GM19035 (cell line): ENCODE results near the gene SPDYE6.
"Not testable (repeated sequence)": the region's sequence is repeated elsewhere in the genome, so short reads cannot be mapped to it uniquely, and the experiment has no call there.

ENCODE experiments used
- ATAC-seq: cut with Tn5 transposase; IDR thresholded peaks from one replicate; pipeline ENCODE4 v1.9.1; 2021; ENCODE audit not compliant: unreplicated experiment

Gene SPDYE6

GRCh38 chr7:102364394-102364886 lies 8.2 kb upstream of the SPDYE6 start:
- not testable (repeated sequence) for ATAC-seq

DNA sequence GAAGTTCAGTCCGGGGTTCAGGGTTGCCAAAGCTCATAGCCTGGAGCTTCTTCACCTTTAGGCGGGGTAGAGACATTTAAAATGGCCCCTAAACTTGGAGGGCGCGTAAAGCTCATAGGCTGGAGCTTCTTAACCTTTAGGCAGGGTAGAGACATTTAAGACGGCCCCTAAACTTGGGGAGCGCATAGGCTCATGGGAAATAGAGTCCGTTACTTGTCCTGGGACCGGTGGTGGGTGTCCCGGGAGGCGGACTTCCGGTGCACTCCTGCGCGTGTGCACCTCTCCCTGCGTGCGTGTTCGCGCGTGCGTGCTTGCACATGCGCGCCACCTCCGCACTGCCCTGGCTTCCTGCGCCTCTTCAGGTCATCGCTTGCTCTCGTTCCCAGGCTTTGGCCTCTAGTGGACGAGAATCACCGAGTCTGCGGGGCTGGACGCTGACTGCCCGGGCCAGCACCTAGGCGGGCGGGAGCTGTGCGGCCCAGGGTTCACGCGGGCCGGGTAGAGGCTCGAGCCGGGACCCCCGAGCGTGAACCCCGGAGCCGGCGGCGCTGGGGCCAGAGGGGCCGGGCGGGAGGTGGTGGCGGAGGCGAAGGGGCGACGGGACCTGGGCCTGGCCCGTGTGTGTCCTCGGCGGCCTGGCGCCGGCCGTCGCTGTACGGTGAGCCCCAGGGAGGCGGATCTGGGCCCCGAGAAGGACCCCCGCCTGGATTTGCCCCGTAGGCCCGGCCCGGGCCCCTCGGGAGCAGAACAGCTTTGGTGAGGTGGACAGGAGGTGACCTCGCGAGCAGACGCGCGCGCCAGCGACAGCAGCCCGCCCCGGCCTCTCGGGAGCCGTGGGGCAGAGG lies 7.5 kb upstream of the SPDYE6 start:
- ATAC-seq: peak; percentile 99

DNA sequence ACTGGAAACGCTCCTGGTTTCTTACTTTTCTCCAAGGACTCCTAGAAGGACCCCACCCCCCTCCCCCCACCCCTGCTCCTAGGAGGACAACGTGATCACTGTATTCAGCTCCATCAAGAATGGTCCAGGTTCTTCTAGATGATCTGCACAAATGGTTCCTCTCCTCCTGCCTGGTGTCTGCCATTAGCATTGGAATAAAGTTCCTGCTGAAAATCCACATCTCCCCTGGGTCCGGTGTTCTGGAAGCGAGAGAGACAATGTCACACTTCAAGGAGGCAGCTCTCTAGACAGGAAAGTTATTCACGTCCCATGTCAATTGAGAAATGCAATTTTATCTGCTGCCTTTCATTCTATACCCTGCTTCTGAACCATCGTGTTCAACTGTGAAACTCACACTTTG lies 9.3 kb downstream of the SPDYE6 start:
- ATAC-seq: not testable (repeated sequence)

GRCh38 chr7:102340599-102341368 lies 15.5 kb downstream of the SPDYE6 start:
- not testable (repeated sequence) for ATAC-seq

DNA sequence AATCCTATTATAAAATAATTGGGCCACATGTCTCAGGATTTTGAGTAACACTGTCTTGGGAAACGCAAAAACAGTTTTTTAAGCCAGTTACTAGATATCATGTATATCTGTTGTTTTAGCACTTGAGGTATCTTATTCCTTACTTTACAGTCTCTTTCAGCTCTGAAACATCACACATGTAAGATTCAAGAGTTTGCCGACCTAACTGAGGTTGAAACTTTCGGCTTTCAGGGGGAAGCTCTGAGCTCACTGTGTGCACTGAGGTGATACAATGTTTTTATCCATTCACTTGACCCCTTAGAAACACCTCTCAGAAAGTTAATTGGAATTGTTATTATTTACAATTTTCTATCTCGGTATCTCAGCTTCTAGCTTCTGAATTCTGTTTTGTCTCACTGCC lies 18.8 kb downstream of the SPDYE6 start:
- not testable (repeated sequence) for ATAC-seq

DNA sequence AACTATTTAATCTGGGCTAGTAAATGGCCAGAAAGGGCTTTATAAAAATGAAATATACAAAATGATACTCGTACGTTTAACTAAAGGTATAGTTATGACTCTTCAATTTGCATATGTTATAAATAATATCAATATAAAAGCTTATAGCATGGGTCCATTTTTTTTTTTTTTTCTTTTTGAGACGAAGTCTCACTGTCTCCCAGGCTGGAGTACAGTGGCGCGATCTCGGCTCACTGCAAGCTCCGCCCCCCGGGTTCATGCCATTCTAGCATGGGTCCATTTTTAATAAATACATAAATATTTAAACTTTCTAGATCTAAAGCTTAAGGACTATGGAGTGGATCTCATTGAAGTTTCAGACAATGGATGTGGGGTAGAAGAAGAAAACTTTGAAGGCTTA lies 19.2 kb downstream of the SPDYE6 start:
- not testable (repeated sequence) for ATAC-seq

- not testable (repeated sequence) for ATAC-seq
Observed at GRCh38 chr7:102335574-102335973, 20.7 kb downstream of the SPDYE6 start.

GRCh38 chr7:102330666-102331460 lies 25.4 kb downstream of the SPDYE6 start:
- ATAC-seq: not testable (repeated sequence)

DNA sequence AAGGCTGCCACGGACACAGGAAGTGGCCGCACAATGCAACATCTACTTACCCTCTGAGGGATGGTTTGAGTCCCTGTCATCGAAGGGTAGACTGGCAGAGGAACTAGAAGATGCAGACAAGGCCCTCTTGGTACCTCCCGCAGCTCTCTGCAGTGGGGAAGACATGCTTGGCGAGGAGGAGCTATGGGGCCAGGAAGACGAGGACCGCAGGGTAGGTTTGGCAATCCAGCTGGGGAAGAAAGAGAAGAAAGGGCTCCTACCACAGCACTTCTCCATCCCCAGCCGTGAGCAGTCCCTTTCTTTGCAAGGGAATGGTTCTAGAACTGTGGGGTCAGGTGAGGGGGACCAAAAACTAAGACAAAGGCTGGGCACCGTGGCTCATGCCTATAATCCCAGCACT lies 26.9 kb downstream of the SPDYE6 start:
- not testable (repeated sequence) for ATAC-seq

DNA sequence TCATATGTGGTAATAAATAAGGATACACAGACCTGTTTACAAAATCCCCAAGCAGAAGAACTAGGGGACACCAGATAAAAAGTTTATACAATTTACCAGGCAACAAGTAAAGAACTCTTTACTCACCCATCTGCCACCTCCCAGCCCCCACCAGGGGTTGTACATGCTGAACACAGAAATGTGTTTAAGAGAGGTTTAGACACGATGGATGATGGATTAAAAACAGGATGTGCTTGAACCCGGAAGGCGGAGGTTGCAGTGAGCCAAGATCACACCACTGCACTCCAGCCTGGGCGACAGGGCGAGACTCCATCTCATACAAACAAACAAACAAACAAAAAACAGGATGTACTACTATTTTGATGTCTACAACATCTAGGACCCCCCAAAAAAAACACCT lies 27.4 kb downstream of the SPDYE6 start:
- not testable (repeated sequence) for ATAC-seq

GRCh38 chr7:102327183-102327582 lies 29.1 kb downstream of the SPDYE6 start:
- ATAC-seq: not testable (repeated sequence)

DNA sequence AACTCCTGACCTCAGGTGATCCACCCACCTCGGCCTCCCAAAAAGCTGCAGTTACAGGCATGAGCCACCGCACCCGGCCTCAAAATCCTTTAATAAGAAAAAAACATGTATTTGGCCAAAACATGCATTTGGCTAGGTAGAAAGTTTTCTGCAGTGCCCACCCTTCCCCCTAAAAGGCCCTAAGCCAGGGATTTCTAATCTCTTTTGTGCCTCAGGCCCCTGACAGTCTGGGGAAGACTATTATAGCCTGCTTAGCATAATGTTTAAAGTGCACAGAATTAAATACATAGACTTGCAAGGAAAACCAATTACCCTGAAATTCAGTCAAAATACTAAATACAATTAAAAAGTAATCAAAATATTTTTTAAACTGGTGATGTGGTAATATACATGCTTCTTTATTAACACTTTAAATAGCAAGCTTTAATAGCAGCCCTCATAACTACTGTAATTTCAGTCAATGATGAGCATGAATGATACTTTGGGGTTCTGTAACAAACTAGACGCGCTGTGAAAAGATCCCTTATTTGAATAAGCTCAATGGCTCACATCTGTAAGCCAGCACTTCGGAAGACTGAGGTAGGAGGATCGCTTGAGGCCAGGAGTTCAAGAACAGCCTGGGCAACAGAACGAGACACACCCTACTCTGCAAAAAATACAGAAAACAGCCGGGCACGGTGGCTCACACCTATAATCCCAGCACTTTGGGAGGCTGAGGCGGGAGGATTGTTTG lies 29.9 kb downstream of the SPDYE6 start:
- no peak for ATAC-seq

DNA sequence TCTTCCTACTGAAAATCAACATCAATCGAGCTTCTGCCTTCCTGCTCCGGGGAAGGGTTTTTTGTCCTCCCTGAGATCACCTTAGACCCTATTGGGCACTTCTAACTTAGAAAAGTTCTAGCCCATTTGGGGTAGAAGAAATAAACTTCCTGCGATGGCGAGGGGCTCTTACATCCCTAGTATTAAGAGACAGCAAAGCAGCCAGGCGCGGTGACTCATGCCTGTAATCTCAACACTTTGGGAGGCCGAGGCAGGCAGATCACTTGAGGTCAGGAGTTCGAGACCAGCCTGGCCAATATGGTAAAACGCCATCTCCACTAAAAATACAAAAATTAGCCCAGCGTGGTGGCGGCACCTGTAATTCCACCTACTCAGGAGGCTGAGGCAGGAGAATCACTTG lies 31.1 kb downstream of the SPDYE6 start:
- not testable (repeated sequence) for ATAC-seq

DNA sequence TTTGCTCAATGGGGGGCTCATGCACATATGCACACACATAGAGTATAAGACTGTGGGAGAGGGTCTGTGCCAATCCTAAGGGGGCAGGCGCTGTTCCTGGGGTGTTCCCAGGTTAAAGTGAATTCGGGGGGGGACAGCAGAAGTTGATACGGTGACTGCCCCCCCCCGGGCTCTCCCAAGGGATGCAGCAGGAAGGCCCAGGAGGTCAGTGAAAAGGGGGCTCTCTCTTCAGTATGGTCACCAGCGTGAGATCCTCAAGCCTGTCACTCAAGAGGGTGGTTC lies 32.4 kb downstream of the SPDYE6 start:
- no peak for ATAC-seq

DNA sequence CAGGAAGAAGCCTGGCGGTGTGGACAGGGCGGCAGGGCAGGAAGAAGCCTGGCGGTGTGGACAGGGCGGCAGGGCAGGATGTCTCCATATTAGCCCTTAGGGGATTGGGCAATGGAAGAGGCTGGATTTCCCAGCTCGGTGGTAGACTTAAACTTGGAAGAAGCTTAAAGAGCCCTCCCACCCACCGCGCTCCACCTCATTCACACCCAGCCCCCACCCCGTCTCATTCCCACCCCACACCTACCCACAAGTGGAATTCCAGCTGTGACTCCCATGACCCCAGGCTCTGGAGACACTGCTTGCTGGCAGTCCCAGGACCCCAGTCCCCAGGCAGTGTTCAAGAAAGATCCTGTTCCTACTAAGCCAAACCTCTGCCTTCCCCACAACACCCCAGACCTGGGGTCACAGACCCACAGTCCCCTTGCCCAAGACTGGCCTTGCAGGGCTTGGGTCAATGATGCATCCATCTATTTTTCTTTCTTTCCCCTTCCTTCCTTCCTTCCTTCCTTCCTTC lies 34.0 kb downstream of the SPDYE6 start:
- no peak for ATAC-seq

- ATAC-seq: no peak
Observed at GRCh38 chr7:102321351-102322201, 34.7 kb downstream of the SPDYE6 start.

GRCh38 chr7:102320601-102321350 lies 35.5 kb downstream of the SPDYE6 start:
- ATAC-seq: no peak

DNA sequence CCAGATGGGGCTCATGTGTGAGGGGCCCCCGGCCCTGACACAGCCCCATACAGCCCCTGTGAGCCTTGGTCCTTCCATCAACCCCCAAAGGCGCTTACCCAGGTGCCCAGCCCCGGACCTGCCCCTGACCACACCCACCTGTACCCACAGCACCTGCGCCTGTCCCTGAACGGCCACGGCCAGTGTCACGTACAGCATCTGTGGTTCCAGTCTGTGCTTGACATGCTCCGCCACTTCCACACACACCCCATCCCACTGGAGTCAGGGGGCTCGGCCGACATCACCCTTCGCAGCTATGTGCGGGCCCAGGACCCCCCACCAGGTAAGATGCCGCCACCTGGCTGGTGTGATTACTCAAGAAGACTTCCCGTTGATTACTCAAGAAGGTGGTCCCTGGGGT lies 36.1 kb downstream of the SPDYE6 start:
- no peak for ATAC-seq

GRCh38 chr7:102319671-102320070 lies 36.6 kb downstream of the SPDYE6 start:
- ATAC-seq: no peak
